ENCODE data around the gene RARG.
"Not testable (repeated sequence)": the region's sequence is repeated elsewhere in the genome, so short reads cannot be mapped to it uniquely, and the experiment has no call there.

The RARG gene

GRCh38 chr12:53178803-53179202 lies 53.2 kb downstream of the RARG start:
- H3K4me1 ChIP-seq (ENCODE audit: control insufficient read depth, insufficient read depth, low read length, unreplicated experiment): peaks cover 40% of the 10 kb centered on the region

GRCh38 chr12:53177447-53177846 lies 54.6 kb downstream of the RARG start:
- H3K27me3 ChIP-seq (ENCODE audit: insufficient read depth, low read length); H2AFZ ChIP-seq (ENCODE audit: low read length, unreplicated experiment); H3K36me3 ChIP-seq (ENCODE audit: insufficient read depth, low read length); H3K4me3 ChIP-seq (ENCODE audit: low read depth, low read length); H3K27ac ChIP-seq (ENCODE audit: low read depth, low read length): not testable (repeated sequence)
- H3K79me2 ChIP-seq (ENCODE audit: control insufficient read depth, insufficient read depth, low read length, unreplicated experiment): peaks cover 11% of the 10 kb centered on the region
- H3K4me1 ChIP-seq (ENCODE audit: control insufficient read depth, insufficient read depth, low read length, unreplicated experiment): peaks cover 36% of the 10 kb centered on the region

More at GRCh38 chr12:53178803-53179202, 53.2 kb downstream of the RARG start:
- not testable (repeated sequence) for H3K27ac ChIP-seq (ENCODE audit: low read depth, low read length); H3K27me3 ChIP-seq (ENCODE audit: insufficient read depth, low read length); H2AFZ ChIP-seq (ENCODE audit: low read length, unreplicated experiment); H3K4me3 ChIP-seq (ENCODE audit: low read depth, low read length)
- peaks cover 13% of the 10 kb centered on the region; the same call in 1 of the 2 replicates for H3K36me3 ChIP-seq (ENCODE audit: insufficient read depth, low read length)
- H3K79me2 ChIP-seq (ENCODE audit: control insufficient read depth, insufficient read depth, low read length, unreplicated experiment): peaks cover 20% of the 10 kb centered on the region

GRCh38 chr12:53176750-53177149 lies 55.3 kb downstream of the RARG start:
- H3K4me3 ChIP-seq (ENCODE audit: low read depth, low read length): no peak overlapping the region
- no peak overlapping the region for H3K27ac ChIP-seq (ENCODE audit: low read depth, low read length)
- peaks cover 4% of the 10 kb centered on the region for H3K79me2 ChIP-seq (ENCODE audit: control insufficient read depth, insufficient read depth, low read length, unreplicated experiment)
- H3K4me1 ChIP-seq (ENCODE audit: control insufficient read depth, insufficient read depth, low read length, unreplicated experiment): peaks cover 34% of the 10 kb centered on the region
- peaks cover 2% of the 10 kb centered on the region; the same call in 1 of the 2 replicates for H3K36me3 ChIP-seq (ENCODE audit: insufficient read depth, low read length)
- no peaks in the 10 kb centered on the region for H3K27me3 ChIP-seq (ENCODE audit: insufficient read depth, low read length)
- H2AFZ ChIP-seq (ENCODE audit: low read length, unreplicated experiment): no peak overlapping the region

- Histone ChIP-seq H3K4me3 (ENCODE audit: low read depth, low read length) (no peak overlapping the region), H2AFZ (ENCODE audit: low read length, unreplicated experiment) (peak overlapping the region; percentile 29), H3K4me1 (ENCODE audit: control insufficient read depth, insufficient read depth, low read length, unreplicated experiment) (peaks cover 41% of the 10 kb centered on the region), H3K36me3 (ENCODE audit: insufficient read depth, low read length) (no peaks in the 10 kb centered on the region), H3K79me2 (ENCODE audit: control insufficient read depth, insufficient read depth, low read length, unreplicated experiment) (no peaks in the 10 kb centered on the region), H3K27ac (ENCODE audit: low read depth, low read length) (peak overlapping the region; percentile 29), H3K27me3 (ENCODE audit: insufficient read depth, low read length) (no peaks in the 10 kb centered on the region)
These were observed 57.0 kb downstream of the RARG start for GRCh38 chr12:53174881-53175491.

- Histone ChIP-seq H3K27ac (ENCODE audit: low read depth, low read length) (no peak overlapping the region), H3K36me3 (ENCODE audit: insufficient read depth, low read length) (no peaks in the 10 kb centered on the region), H3K4me1 (ENCODE audit: control insufficient read depth, insufficient read depth, low read length, unreplicated experiment) (peaks cover 34% of the 10 kb centered on the region), H3K27me3 (ENCODE audit: insufficient read depth, low read length) (no peaks in the 10 kb centered on the region), H2AFZ (ENCODE audit: low read length, unreplicated experiment) (no peak overlapping the region), H3K4me3 (ENCODE audit: low read depth, low read length) (no peak overlapping the region), H3K79me2 (ENCODE audit: control insufficient read depth, insufficient read depth, low read length, unreplicated experiment) (no peaks in the 10 kb centered on the region)
These were observed 58.8 kb downstream of the RARG start for GRCh38 chr12:53173085-53173715.

GRCh38 chr12:53172352-53172751 lies 59.7 kb downstream of the RARG start:
- H3K4me1 ChIP-seq (ENCODE audit: control insufficient read depth, insufficient read depth, low read length, unreplicated experiment): peaks cover 34% of the 10 kb centered on the region
- H3K27ac ChIP-seq (ENCODE audit: low read depth, low read length): no peak overlapping the region
- H2AFZ ChIP-seq (ENCODE audit: low read length, unreplicated experiment): no peak overlapping the region
- H3K4me3 ChIP-seq (ENCODE audit: low read depth, low read length): no peak overlapping the region
- H3K79me2 ChIP-seq (ENCODE audit: control insufficient read depth, insufficient read depth, low read length, unreplicated experiment): no peaks in the 10 kb centered on the region
- no peaks in the 10 kb centered on the region for H3K27me3 ChIP-seq (ENCODE audit: insufficient read depth, low read length)
- H3K36me3 ChIP-seq (ENCODE audit: insufficient read depth, low read length): no peaks in the 10 kb centered on the region

GRCh38 chr12:53171725-53172329 lies 60.2 kb downstream of the RARG start:
- Histone ChIP-seq H3K36me3 (ENCODE audit: insufficient read depth, low read length) (no peaks in the 10 kb centered on the region), H3K27me3 (ENCODE audit: insufficient read depth, low read length) (no peaks in the 10 kb centered on the region), H3K4me3 (ENCODE audit: low read depth, low read length) (no peak overlapping the region), H3K27ac (ENCODE audit: low read depth, low read length) (no peak overlapping the region), H3K4me1 (ENCODE audit: control insufficient read depth, insufficient read depth, low read length, unreplicated experiment) (peaks cover 34% of the 10 kb centered on the region), H2AFZ (ENCODE audit: low read length, unreplicated experiment) (no peak overlapping the region), H3K79me2 (ENCODE audit: control insufficient read depth, insufficient read depth, low read length, unreplicated experiment) (no peaks in the 10 kb centered on the region)

GRCh38 chr12:53170876-53171724 lies 60.9 kb downstream of the RARG start:
- no peaks in the 10 kb centered on the region for H3K27me3 ChIP-seq (ENCODE audit: insufficient read depth, low read length)
- H3K36me3 ChIP-seq (ENCODE audit: insufficient read depth, low read length): no peaks in the 10 kb centered on the region
- H3K4me1 ChIP-seq (ENCODE audit: control insufficient read depth, insufficient read depth, low read length, unreplicated experiment): peaks cover 34% of the 10 kb centered on the region
- H3K79me2 ChIP-seq (ENCODE audit: control insufficient read depth, insufficient read depth, low read length, unreplicated experiment): no peaks in the 10 kb centered on the region
- H3K4me3 ChIP-seq (ENCODE audit: low read depth, low read length): no peak overlapping the region
- H3K27ac ChIP-seq (ENCODE audit: low read depth, low read length): no peak overlapping the region
- no peak overlapping the region for H2AFZ ChIP-seq (ENCODE audit: low read length, unreplicated experiment)

GRCh38 chr12:53170215-53170614 lies 61.8 kb downstream of the RARG start:
- no peaks in the 10 kb centered on the region for H3K27me3 ChIP-seq (ENCODE audit: insufficient read depth, low read length)
- peaks cover 29% of the 10 kb centered on the region for H3K4me1 ChIP-seq (ENCODE audit: control insufficient read depth, insufficient read depth, low read length, unreplicated experiment)
- no peak overlapping the region for H3K27ac ChIP-seq (ENCODE audit: low read depth, low read length)
- no peaks in the 10 kb centered on the region for H3K36me3 ChIP-seq (ENCODE audit: insufficient read depth, low read length)
- H3K4me3 ChIP-seq (ENCODE audit: low read depth, low read length): no peak overlapping the region
- no peak overlapping the region for H2AFZ ChIP-seq (ENCODE audit: low read length, unreplicated experiment)
- H3K79me2 ChIP-seq (ENCODE audit: control insufficient read depth, insufficient read depth, low read length, unreplicated experiment): no peaks in the 10 kb centered on the region

- H3K36me3 ChIP-seq (ENCODE audit: insufficient read depth, low read length): no peaks in the 10 kb centered on the region
These were observed 62.4 kb downstream of the RARG start for GRCh38 chr12:53169644-53170043.

More at GRCh38 chr12:53169644-53170043, 62.4 kb downstream of the RARG start:
- no peaks in the 10 kb centered on the region for H3K27me3 ChIP-seq (ENCODE audit: insufficient read depth, low read length)
- H2AFZ ChIP-seq (ENCODE audit: low read length, unreplicated experiment): no peak overlapping the region
- no peak overlapping the region for H3K27ac ChIP-seq (ENCODE audit: low read depth, low read length)
- H3K4me3 ChIP-seq (ENCODE audit: low read depth, low read length): no peak overlapping the region
- peaks cover 23% of the 10 kb centered on the region for H3K4me1 ChIP-seq (ENCODE audit: control insufficient read depth, insufficient read depth, low read length, unreplicated experiment)
- H3K79me2 ChIP-seq (ENCODE audit: control insufficient read depth, insufficient read depth, low read length, unreplicated experiment): no peaks in the 10 kb centered on the region

All from ACC112 (cell line).